Activated CD8-positive, alpha-beta memory T cell treated with anti-CD3 and anti-CD28 coated beads for 48 hours (primary cell): ENCODE measurements around the gene PSMG1.

Source experiments
- DNase-seq, 3 experiments: peaks; one replicate each; pipeline ENCODE4 v3.0.0-alpha.2; 2020; ENCODE audit warnings: low read depth in 2 of 3, low spot score in 2 of 3

The PSMG1 gene

DNA sequence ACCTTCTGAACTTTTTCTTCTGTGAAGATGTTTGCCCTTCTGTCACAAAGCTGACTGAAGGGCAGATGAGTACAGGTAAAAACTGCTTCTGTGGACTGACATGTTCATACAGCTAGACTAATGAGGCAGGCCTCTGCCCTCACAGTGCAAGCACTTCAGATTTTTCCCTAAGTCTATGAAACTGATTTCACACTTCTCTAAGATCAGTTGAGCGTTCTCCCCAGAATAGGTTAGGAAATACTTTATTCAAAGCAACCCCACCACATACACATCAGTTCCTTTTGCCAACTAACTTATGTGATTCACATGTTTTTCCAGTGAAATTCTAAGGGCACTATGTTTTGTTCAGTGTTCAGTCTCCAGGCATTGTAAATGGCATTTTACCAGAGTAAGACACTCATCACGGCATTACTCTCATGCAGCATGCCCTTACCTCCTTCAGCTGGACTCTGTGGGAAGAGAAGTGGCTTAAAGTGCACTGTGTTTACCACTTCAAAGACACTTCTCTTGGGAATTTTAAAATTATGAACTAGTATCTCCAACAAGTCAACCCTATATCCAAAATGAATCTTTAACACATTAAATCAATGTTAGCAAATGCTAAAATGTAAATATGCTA is 5.4 kb upstream of the PSMG1 start:
- DNase-seq = no peak

DNA sequence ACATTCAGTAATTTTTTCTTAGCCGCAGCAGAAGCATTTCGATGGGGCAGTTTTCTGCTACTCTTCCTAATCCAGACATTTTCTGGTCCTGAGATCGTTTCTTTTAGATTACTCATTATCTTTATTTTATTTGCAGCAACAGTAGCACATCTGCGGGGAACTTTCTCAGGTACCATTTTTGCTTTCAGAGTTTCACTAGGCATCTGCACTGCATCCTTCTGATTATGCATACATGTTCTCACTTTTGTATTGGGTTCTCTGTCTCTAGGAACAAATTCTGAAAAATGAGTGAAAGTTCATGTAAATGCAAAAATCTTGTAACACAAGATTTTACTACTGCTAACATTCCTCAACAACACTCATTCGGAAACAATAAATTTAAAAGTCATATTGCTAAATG is 3.9 kb upstream of the PSMG1 start:
- DNase-seq = no peak

DNA sequence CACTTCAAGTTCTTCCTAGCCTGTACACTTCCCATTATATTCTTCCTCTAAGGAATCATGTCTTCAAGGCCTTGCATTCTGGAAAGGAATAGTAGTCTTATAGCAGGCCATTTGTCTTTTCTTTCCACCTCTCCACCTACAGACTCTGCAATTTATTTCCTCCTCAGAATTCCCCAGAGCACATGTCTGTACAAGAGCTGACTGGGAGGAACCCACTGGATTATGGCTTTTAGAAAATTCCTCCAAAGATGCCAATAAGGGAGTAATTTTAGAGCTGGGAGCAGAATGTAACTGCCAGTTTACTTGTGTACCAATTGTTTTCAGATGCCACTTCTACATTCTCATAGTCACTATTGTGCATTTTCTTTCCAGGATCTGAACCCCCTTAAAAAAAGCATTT is 3.4 kb upstream of the PSMG1 start:
- DNase-seq = no peak

DNA sequence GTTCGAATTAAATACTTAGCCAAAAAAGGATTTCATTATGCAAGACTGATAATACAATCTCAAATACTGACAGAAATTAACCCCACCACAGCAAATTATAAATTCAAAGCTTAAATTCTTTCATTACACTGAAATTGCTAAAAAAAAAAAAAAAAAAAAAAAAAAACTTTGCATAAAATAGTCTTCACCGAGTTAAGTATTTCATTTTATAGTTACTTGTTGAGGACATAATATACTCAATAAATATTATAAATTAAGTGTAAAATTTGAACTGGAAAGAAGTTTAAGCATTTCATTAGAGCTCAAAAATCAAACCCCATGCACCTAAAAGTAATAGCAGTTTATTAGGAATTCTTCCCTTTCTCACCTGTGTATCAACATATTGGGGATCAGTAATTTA is 1.9 kb upstream of the PSMG1 start:
- no peak for DNase-seq

DNA sequence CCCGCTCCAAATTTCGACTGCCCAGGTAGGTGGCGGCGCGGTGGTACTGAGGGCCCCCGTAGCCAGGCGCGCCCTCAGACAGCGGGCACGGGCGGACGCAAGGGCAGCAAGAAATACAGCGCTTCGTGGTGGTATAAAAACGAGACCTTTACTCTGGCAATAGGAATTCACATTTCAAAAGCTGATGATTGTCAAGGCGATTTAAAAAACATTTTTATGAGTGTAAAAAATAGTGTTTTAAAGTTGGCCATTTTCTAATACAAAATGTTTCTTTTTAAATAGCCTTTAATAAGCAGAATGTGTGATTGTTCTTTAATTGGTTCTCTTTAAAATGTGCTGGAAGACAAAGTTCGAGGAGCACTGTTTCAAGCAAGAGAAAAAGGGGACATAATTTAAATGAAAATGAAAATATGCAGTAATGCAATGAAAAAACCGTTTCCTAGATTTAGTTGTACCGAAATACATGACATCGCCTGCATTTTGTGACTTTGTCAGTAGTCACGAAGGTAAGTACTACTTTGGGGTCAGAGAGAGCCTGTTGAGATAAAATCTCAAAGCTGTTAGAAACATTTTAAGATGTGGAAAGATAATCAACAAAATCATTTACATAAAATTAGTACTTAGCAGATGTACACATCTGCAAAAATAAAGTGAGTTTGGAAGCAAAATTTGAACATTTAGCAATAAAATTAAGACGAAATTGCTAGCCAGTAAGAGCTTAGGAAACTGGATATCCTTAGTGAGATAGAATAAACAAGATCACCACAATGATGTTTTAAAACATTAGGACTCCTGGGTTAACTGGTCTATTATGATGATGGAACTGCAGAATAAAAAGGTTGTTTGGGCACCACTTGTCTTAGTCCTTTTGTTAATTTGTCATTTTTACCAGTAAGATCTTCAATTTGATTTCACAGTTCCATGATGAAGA is 1.1 kb upstream of the PSMG1 start:
- DNase-seq = no peak

DNA sequence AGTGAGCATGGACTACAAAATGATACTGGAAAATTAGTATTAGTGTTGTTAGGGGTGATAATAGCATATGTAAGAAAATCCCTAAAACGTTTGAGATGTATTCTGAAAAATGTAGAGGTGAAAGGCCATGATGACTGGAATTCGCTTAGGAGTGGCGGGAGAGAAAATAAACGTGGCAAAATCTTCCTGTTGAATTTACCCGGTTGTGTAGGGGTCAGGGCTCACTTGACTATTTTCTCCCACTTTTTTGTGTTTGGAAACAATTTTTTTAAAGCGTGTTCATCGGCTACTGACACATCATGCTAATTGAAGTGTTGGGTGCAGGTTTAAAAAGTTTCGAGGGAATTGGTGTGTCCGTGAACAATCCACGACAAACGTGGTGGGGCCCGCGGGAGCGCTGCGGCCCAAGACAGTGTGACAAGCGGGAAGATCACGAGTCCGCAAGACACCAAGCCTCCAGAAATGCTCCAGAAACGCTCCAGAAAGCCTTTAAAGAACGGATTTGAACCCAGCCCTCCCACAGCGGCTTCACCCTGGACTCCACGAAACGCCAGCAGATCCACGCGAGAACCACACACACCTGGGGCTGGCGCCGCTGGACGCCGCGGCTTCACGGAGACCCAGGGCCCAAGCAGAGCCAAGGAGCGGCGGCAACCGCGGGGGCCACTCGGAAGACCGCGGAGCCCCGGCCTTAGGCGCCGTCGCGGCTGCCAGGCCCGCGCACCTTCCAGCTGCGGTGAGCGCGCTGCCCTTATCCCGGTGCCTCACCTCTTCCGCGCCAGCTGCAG is 573 bp downstream of the PSMG1 start:
- DNase-seq = no peak

DNA sequence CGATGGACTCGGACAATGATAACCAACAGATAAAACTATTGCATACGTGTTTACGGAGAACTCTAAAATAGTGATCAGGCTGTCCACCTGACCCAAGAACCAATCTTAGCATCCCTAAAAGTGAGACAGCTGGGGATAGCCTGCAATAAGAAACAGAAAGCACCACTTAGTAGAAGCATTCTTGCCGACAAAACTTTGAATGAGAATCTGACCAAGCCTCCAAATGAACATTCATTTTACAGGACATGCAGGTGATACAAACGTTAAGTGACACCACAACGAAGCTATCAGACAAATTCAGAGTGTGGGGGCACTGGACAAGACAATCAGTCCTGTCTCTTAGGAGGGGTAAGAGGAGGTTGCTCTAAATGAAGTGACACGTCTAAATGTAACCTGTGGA is 1.2 kb downstream of the PSMG1 start:
- DNase-seq = no peak

DNA sequence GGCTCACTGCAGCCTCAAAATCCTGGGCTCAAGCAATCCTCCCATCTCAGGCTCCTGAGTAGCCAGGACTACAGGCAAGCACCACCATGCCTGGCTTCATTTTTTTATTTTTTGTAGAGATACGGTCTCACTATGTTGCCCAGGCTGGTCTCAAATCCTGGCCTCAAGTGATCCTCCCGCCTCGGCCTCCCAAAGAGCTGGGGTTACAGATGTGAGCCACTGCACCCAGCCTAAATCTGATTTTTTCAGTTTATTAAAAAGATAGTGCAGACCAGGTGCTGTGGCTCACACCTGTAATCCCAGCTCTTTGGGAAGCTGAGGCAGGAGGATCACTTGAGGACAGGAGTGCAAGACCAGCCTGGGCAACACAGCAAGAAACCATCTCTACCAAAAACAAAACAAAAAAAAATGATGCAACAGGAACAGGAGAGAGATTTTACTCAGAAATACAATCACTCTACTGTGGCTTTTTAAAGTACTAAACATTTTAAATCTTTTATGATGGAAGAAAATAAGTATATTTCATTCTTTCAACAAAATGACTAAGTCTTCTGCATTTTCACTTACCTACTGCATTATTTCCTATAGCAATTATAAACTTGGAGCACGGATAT is 1.9 kb downstream of the PSMG1 start:
- DNase-seq = no peak

DNA sequence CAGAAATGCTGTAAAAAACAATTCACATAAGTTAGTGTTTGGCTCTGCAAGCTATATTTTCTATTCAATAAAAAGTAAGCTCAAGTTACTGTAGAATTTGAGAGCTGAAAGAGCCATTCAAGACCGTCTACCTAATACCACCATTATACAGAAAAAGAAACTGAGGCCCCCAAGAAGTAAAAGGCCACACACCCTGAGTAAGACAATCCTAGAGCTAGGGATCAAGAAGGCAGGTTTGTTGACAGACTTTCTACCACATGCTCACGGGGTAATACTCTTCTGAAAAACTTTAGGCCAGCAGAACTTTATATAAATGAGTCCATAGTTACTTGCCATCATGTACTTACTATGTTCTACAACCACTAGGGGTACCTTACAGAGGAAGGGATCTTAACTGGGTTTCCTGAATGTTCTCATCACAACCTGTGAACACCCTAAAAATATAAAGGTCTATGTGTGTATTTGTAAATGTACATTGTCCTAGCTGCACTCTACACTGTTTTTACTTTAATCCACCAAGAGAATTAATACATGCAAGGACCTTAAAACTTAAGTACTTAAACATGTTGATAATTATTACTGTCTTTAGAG is 2.7 kb downstream of the PSMG1 start:
- no peak for DNase-seq

DNA sequence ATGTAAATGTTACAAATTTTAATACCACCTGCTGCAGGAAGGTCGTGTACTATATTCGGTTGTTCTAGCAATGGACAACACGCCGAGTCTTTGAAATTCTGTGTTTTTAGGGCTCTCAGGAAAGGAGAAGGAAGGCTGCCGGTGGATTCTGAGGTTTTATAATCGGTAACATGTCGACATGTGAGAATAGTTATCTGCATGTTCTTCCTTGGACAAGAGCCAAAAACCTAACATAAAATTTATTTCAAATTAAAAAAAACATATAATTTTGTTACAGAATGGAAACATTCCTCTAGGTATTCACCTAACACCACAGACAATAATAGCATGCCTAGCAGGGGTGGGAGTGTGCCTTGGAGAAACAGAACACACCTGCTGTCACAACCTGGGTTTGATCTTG is 4.8 kb downstream of the PSMG1 start:
- DNase-seq = no peak

- no peak for DNase-seq
These were observed 7.0 kb downstream of the PSMG1 start for GRCh38 chr21:39176271-39176709.

DNA sequence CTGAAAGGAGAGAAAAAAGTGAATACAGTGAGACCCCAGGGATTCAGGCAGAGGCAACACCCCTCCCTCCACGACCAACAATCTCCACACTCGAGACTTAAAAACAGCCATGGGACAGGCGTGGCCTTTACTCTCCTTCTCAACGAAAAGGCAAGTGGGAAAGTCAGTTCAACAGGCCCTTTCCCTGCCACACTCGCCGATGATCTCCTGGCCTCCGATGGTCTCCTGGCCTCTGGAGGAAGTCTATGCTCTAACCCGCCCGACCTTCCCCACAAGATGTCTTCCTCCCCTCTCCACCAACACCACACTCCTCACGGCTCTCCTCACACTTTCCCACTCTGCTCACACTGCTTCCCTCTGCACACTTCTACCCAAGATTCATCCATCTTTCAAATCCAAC is 7.6 kb downstream of the PSMG1 start:
- no peak for DNase-seq

- DNase-seq = no peak
These were observed 8.1 kb downstream of the PSMG1 start for GRCh38 chr21:39175154-39175553.

- DNase-seq = no peak
These were observed 9.3 kb downstream of the PSMG1 start for GRCh38 chr21:39173716-39174680.

GRCh38 chr21:39169906-39170305 is 13.3 kb downstream of the PSMG1 start:
- DNase-seq = no peak

DNA sequence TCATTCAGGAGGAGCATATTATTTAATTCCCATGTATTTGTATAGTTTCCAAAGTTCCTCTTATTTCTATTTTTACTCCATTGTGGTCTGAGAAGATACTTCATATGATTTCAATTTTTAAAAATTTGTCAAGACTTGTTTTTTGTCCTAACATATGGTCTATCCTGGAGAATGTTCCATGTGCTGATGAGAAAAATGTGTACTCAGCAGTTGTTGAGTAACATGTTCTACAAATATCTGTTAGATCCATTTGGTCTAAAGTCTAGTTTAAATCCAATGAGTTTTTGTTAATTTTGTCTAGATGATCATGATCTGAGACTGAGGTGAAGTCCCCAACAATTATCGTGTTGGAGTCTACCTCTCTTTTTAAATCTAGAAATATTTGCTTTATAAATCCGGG is 14.5 kb downstream of the PSMG1 start:
- no peak for DNase-seq

GRCh38 chr21:39164523-39164922 is 18.7 kb downstream of the PSMG1 start:
- no peak for DNase-seq

DNA sequence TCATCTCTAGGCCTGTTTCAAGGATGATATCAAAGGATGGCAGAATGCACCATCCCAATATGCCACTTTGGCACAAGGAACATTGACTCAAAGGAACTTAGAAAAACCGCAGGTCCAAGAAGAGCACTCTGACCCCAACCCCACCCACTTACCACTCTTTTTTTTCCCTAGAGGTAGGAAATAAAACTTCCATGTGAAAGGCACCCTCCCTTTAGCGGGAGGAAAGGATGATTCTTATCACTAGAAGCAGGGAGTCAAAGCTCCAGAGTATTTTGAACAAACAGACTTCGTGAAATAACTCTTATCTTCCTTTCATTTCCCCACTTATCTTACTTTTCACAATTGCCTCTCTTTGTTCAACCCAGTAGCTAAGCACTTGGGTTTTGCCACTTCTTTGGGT is 22.2 kb downstream of the PSMG1 start:
- DNase-seq = no peak

- no peak for DNase-seq
These were observed 23.7 kb downstream of the PSMG1 start for GRCh38 chr21:39159342-39160063.
